ENCODE measurements around the gene ZBED1.

Gene ZBED1

GRCh38 chrX:2516623-2517022, 15.8 kb upstream of the ZBED1 start:
- TF ChIP-seq CTCF (conservative IDR thresholded peaks at IDR 0.05) (no peak), ZFX (IDR thresholded peaks at IDR 0.05) (no peak)
- no peak overlapping the region for H3K27ac ChIP-seq

GRCh38 chrX:2514131-2514530, 13.4 kb upstream of the ZBED1 start:
- H3K27ac ChIP-seq: no peak overlapping the region
- TF ChIP-seq ZFX (IDR thresholded peaks at IDR 0.05) (no peak), CTCF (conservative IDR thresholded peaks at IDR 0.05) (no peak)

GRCh38 chrX:2513121-2513664, 12.4 kb upstream of the ZBED1 start:
- H3K27ac ChIP-seq: no peak overlapping the region
- TF ChIP-seq ZFX (IDR thresholded peaks at IDR 0.05) (no peak), CTCF (conservative IDR thresholded peaks at IDR 0.05) (no peak)

- H3K27ac ChIP-seq: no peak overlapping the region
- TF ChIP-seq ZFX (IDR thresholded peaks at IDR 0.05): no peak
- no peak for TF ChIP-seq CTCF (conservative IDR thresholded peaks at IDR 0.05)
Measured at GRCh38 chrX:2512501-2512900, 11.7 kb upstream of the ZBED1 start.

- TF ChIP-seq ZFX (IDR thresholded peaks at IDR 0.05) (no peak), CTCF (conservative IDR thresholded peaks at IDR 0.05) (no peak)
- no peak overlapping the region for H3K27ac ChIP-seq
Measured at GRCh38 chrX:2511326-2511725, 10.6 kb upstream of the ZBED1 start.

GRCh38 chrX:2508648-2509335, 8.0 kb upstream of the ZBED1 start:
- TF ChIP-seq CTCF (conservative IDR thresholded peaks at IDR 0.05) (no peak), ZFX (IDR thresholded peaks at IDR 0.05) (no peak)
- H3K27ac ChIP-seq: no peak overlapping the region

GRCh38 chrX:2507904-2508627, 7.3 kb upstream of the ZBED1 start:
- TF ChIP-seq CTCF (conservative IDR thresholded peaks at IDR 0.05) (no peak), ZFX (IDR thresholded peaks at IDR 0.05) (no peak)
- H3K27ac ChIP-seq: no peak overlapping the region
